Hematopoietic multipotent progenitor cell treated with erythropoietin and hydrocortisone succinate and interleukin-3 and kit ligand, for 15 days (in vitro differentiated cells): ENCODE results near the gene SLC6A18.

Experiments
- DNase-seq: peaks from one replicate; pipeline ENCODE4 v3.0.0-alpha.2; 2015; ENCODE audit warnings: low spot score

Gene SLC6A18

GRCh38 chr5:1292846-1293415 is 67.8 kb downstream of the SLC6A18 start:
- DNase-seq: no peak

GRCh38 chr5:1293416-1294205 is 68.4 kb downstream of the SLC6A18 start:
- no peak for DNase-seq

- DNase-seq: no peak
Measured at GRCh38 chr5:1294206-1294834, 69.1 kb downstream of the SLC6A18 start.

- DNase-seq: no peak
Measured at GRCh38 chr5:1294835-1295649, 69.9 kb downstream of the SLC6A18 start, which contains the start of gene TERT. Gene TERT (minus strand): TSS chr5:1295068. CDS start chr5:1294989, 79 bp downstream.

GRCh38 chr5:1295650-1296037 is 70.5 kb downstream of the SLC6A18 start:
- no peak for DNase-seq
